GM19043 (cell line): ENCODE results near the gene XAB2.

Experiments
- ATAC-seq: cut with Tn5 transposase; IDR thresholded peaks from one replicate; pipeline ENCODE4 v1.9.1; 2021; ENCODE audit warnings: low read depth; ENCODE audit not compliant: unreplicated experiment

Gene XAB2

DNA sequence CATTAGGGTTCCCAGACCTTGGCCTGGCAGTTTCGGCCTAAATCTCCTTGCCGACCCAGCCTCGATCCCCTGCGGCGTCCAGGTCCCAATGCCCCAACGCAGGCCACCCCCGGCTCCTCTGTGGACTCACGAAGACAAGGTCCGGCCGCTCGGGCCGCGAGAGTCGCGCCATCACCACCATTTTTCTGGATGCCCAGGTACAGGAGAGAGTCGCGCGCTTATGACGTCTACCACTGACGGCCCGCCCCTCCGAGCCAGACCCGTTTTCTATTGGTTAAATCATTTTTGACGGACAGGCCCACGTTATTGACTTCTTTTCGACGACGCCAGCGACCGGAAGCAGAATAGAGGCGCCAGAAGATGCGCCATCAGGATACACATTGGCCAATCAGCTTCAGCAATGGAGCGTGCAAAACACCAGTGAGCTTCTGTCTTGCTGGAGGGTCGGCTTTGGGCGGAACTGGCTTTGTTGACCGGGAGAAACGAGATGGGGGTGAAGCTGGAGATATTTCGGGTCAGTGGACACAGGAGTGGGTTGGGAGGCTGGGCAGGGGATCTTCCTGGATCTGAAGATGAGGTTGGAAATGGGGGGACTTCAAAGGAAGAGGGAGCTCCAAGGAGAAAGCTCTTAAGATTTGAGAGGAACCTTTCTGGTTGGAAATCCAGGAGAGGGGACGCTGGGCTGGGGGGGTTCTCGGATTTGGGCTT lies at the start of gene XAB2, which contains the start of gene PET100:
TSS of gene XAB2 (minus strand) at position 199 of the 708 bp plus-strand sequence. CDS start at position 181, 18 bp downstream.
TSS of gene PET100 (plus strand) at position 447 of the 708 bp plus-strand sequence. CDS start at position 488, 41 bp downstream.
- peak; percentile 89 for ATAC-seq

GRCh38 chr19:7677669-7678311 lies 48.4 kb upstream of the XAB2 start:
- no peak for ATAC-seq

- ATAC-seq, result no peak
These were observed 47.5 kb upstream of the XAB2 start, which contains the start of gene MCEMP1 for GRCh38 chr19:7676854-7677253. MCEMP1 (plus strand) TSS chr19:7677090; CDS start chr19:7677121, 31 bp downstream.

DNA sequence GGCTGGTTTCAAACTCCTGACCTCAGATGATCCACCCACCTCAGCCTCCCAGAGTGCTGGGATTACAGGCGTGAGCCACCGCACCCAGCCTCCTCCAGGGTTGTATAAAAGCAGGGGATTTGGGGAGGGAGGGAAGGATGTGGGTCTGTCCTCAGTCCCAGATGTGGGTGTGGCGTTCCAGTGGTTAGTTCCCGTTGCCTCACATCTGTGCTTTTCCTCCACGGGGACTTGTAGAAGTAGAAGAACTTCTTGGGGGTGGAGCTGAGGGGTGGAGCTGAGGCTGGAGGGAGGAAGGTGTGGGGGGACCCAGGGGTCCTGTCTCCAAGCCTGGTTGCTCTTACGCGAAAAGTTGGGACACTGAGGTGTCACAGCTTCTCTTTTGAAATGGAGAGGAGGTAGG lies 47.0 kb upstream of the XAB2 start:
- ATAC-seq, result no peak

DNA sequence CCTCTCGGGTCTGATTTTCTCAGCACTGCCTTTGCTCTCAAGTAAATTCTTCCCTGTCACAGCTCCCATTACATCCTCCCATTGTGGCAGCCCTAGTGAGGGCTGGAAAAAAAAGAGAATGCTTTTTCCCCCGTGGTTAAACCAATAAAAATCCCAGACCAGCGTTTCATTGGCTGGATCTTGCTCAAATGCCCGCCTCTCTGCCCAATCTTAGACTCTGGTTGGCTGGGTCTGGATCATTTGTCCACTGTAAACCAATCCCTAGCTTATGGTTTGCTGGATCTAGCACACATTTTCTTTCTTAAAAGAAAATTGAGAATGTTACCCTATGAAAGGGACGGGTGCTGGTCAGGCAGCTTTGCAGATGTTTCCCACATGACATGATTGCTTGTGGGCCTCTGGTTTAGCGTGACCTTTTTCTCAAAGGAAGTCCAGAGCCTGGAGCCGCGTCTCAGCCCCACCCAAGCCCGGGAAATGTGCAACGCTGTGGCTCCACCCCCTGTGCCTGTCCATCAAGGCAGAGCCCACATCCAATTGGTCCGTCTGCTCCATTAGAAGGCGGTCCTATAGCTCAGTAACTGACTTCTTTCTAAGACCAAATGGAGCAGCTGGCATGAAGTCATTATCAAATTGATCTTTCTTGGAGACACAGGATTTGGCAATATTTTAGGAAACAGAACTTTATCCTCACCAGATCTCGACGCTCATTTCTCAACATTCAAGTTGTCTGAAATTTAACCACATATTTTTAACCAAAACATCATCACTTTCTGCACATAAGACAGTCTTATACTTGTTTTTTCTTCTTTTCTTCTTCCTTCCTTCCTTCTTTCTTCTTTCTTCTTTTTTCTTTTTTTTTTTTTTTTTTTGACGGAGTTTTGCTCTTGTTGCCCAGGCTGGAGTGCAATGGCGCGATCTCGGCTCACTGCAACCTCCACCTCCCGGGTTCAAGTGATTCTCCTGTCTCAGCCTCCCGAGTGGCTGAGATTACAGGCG lies 45.0 kb upstream of the XAB2 start:
- ATAC-seq, result no peak

- no peak for ATAC-seq
These were observed 43.2 kb upstream of the XAB2 start for GRCh38 chr19:7672522-7672921.

- no peak for ATAC-seq
These were observed 41.4 kb upstream of the XAB2 start for GRCh38 chr19:7670790-7671189.

- no peak for ATAC-seq
These were observed 40.9 kb upstream of the XAB2 start for GRCh38 chr19:7670150-7670783.

DNA sequence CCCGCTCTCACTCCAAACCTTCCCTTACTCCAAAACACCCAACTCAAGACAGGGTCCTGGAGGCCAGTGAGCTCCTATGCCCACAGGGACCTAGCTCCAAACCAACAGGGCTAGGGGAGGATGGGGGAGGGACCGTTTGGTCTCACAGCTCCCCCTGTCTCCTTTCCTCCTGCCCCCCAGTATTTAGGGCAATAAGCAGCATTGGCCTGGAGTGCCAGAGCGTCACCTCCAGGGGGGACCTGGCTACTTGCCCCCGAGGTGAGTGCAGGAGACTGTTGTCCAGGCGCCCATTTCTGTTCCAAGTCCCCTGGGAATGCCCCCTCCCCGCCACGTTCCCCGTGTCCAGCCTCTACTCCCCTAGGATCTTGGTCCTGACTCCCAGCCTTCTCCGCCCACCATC lies 40.3 kb upstream of the XAB2 start:
- no peak for ATAC-seq

DNA sequence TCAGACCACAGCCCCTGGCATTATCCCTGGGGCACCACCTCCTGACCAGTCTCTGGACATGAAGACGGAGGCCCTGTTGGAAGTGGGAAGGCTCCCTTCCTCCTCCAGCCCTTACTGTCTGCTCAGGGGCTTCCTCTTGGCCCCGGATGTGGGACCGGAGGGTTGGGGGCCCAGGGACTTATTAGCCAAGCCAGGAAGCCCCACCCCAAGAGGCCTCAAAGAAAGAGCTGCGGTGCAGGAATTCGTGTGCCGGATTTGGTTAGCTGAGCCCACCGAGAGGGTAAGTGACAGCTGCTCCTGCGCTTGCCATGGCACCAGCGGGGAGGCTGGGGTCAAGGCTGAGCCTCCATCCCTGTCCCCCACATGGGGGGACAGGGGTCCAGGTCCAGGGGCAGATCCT lies 39.5 kb upstream of the XAB2 start, which contains the start of gene RETN:
TSS of gene RETN (plus strand) at position 208 of the 400 bp plus-strand sequence. CDS start 278 bp downstream, outside the sequence.
- no peak for ATAC-seq

GRCh38 chr19:7665076-7665475 lies 35.7 kb upstream of the XAB2 start:
- ATAC-seq, result no peak

- no peak for ATAC-seq
These were observed 34.4 kb upstream of the XAB2 start for GRCh38 chr19:7663706-7664105.

GRCh38 chr19:7662657-7663056 lies 33.3 kb upstream of the XAB2 start:
- ATAC-seq, result no peak

DNA sequence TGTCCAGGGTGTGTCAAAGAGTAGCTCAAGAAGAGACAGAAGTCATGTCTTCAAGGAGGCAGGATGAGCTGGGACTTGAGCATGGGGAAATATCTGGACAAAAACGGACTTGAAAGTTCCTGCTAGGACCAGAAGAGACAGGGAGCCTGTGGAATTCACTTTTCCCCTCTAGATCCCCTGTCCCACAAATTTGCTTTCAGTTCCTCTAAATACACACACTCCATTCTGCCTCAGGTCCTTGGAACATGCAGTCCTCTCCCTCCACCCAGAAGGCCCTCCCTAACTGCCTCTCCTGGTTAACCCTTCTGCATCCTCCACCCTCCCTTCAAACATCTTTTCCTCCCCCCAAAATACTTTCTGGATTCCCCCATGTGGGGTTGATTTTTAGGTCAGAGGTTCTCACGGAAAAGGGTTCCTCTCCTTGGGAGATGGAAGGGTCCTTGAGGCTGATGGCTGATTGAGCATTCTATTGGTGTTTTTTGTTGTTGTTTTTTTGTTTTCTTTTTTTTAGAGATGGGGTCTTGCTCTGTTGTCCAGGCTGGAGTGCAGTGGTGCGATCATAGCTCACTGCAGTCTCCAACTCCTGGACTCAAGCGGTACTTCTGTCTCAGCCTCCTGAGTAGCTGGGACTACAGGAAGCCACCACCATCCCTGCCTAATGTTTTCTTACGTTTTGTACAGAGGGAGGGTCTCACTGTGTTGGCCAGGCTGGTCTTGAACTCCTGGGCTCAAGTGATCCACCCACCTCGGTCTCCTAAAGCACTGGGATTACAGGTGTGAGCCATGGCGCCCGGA lies 32.6 kb upstream of the XAB2 start:
- no peak for ATAC-seq

DNA sequence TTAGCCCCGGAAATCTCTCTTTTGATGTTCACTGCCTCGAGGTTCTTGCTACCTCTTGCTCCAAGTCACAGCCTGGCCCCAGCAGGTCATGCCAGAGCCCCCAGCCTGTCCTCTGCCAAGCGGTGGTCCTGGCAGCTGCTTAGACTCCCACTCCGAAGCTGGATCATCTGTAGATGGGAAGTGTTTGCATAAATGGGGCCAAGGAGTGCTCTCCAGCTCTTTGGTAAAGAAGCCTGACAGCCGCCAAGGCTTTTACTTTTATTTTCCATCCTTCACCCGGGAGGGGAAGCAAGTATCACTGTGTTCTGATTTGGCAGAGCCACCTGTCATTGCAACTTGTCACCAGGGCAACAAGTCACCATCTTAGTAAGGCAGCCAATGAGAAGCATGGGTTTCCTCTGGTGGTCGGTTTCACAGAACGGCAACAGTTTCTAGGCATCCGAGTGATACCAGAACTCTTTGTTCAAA lies 28.9 kb upstream of the XAB2 start:
- ATAC-seq, result no peak

DNA sequence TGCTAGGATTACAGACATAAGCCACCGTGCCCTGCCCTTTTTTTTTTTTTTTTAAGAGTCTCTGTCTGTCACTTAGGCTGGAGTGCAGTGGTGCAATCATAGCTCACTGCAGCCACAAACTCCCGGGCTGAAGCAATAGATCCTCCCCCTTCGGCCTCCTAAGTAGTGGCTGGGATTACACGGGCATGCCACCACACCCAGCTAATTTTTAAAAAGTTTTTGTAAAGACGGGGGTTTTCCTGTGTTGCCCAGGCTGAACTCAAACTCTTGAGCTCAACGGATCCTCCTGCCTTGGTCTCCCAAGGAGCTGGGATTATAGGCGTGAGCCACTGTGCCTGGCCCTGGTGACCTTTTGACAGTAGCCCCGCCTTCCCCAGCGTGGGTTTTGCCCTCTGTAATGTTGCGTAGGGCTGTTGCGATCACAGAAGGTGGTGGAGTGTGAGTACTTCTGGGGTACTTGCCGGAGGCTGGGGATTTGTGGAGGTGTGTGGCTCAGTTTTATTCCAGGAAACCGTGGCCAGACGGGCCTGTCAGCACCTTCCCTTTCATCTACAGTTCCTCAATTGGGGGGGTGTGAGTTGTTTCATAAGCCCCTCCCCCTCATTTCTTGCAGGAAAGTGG lies 27.9 kb upstream of the XAB2 start:
- ATAC-seq, result no peak

DNA sequence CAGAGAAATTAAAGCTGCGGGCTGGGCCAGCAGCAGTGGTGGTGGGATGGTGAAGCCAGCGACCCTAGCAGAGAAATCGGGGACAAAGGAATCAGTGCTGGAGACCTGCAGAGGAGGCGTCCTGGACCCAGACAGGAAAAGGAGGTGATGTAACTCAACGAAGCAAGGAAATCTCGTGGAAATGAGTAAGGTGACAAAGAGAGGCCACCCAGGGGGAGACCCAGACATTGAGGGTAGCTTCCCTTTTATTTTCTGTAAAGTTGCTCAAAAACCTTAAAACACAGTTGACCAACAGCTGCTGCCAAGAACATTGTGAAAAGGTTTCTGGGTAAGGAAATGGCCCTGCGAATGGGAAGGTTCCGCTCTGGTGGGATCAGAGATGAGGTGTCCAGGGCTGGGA lies 26.2 kb upstream of the XAB2 start:
- no peak for ATAC-seq

DNA sequence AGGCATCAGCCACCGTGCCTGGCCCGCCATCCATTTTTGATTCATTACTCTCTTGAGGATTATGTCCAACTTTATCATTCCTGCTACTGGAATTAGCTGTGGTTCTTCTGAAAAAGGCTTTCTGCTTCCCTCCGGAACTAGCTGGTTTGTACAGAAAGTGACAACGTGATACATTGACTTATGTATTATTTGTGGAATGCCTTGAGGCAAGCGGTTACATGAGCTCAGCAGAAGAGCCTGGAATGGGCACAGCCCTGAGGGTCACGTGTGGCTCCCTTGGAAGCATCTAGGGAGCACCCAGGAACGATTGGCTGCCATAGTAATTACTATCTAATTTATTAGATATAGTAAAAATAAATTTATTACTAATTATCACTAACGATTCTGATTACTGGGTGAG lies 25.1 kb upstream of the XAB2 start:
- ATAC-seq, result no peak

DNA sequence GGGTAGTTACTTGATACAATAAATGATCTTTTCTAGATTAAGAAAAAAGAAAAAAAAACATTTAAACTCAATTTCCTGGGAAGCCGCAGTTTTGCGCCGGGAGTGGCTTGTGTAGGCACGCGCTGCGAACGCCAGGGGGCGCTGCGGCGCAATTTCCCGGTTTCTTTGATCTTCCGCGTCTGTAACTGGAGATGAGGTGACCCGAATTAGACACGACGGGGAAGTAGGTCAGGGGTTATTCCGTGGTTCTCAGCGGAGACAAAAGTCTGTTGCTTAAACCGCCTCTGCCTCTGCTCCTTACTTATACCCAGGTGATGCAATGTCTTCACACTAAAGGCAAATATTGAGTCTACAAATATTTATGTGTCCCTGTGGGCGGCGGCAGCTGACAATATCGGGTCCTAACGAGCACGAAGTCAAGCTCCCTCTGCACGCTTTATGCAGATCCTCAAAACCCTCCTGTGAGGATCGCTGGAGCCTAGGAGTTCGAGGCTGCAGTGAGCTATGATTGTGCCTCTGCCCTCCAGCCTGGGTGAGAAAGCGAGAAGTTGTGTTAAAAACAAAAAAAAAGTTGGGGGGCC lies 22.8 kb upstream of the XAB2 start:
- ATAC-seq, result no peak
